CD4-positive, CD25-positive, alpha-beta regulatory T cell (primary cell): ENCODE data around the gene NECTIN4. TPM values are rescaled to one million over a fixed set of nuclear protein-coding genes. Genes with fewer than 3 reads are reported as not detected.
"Not testable (repeated sequence)": the region's sequence is repeated elsewhere in the genome, so short reads cannot be mapped to it uniquely, and the experiment has no call there.

Experiments
- ATAC-seq, 2 donors: fragments of 150-1000 bp; cut with Tn5 transposase; one replicate each; pipeline ENCODE4 v1.10.0; 2021; ENCODE audit warnings: low read depth in 2 of 2, moderate number of reproducible peaks in 2 of 2, moderate library complexity in 1 of 2
- DNase-seq, 3 donors: peaks; one replicate each; pipeline versions ENCODE4 v3.0.0 to v3.0.0-alpha.2; 2012 to 2022; ENCODE audit warnings: mixed read lengths in 1 of 3
- H3K27ac ChIP-seq: one replicate; pipeline ENCODE4 v1.7.0; 2013; ENCODE audit warnings: mild to moderate bottlenecking, low read length; ENCODE audit not compliant: insufficient read depth, poor library complexity, severe bottlenecking
- H3K27me3 ChIP-seq: one replicate; pipeline ENCODE4 v1.7.0; 2013; ENCODE audit warnings: low read length; ENCODE audit not compliant: control insufficient read depth, insufficient read depth
- H3K36me3 ChIP-seq: one replicate; pipeline ENCODE4 v1.7.0; 2013; ENCODE audit warnings: mild to moderate bottlenecking, low read length, moderate library complexity; ENCODE audit not compliant: control insufficient read depth, insufficient read depth
- H3K4me1 ChIP-seq: 2 replicates; pipeline ENCODE4 v1.7.0; 2013; ENCODE audit warnings: mild to moderate bottlenecking, low read length; ENCODE audit not compliant: insufficient read depth, control insufficient read depth, poor library complexity, severe bottlenecking
- H3K4me3 ChIP-seq: one replicate; pipeline ENCODE4 v1.7.0; 2013; ENCODE audit warnings: low read depth, mild to moderate bottlenecking, low read length, moderate library complexity
- H3K9me3 ChIP-seq, 2 experiments: 1 replicate in 1 of 2; 2 replicates in 1 of 2; pipeline ENCODE4 v1.7.0; 2013; ENCODE audit warnings: low read length in 2 of 2, mild to moderate bottlenecking in 1 of 2, moderate library complexity in 1 of 2; ENCODE audit not compliant: control insufficient read depth in 2 of 2
- H3K27ac Mint-ChIP-seq, 3 donors: one replicate each; pipeline ENCODE4 v1.8.0; 2020 to 2022; ENCODE audit warnings: mild to moderate bottlenecking in 3 of 3, mixed read lengths in 3 of 3, moderate library complexity in 2 of 3
- H3K27me3 Mint-ChIP-seq: one replicate; pipeline ENCODE4 v1.8.0; 2022; ENCODE audit warnings: mild to moderate bottlenecking, mixed read lengths
- H3K36me3 Mint-ChIP-seq: one replicate; pipeline ENCODE4 v1.8.0; 2020; ENCODE audit warnings: mixed read lengths
- H3K4me1 Mint-ChIP-seq, 4 donors: one replicate each; pipeline ENCODE4 v1.8.0; 2020 to 2022; ENCODE audit warnings: mixed read lengths in 4 of 4, mild to moderate bottlenecking in 1 of 4
- H3K4me3 Mint-ChIP-seq, 4 donors: one replicate each; pipeline ENCODE4 v1.8.0; 2020 to 2022; ENCODE audit warnings: mild to moderate bottlenecking in 4 of 4, mixed read lengths in 4 of 4, moderate library complexity in 3 of 4
- H3K9me3 Mint-ChIP-seq, 7 donors: one replicate each; pipeline ENCODE4 v1.8.0; 2020 to 2022; ENCODE audit warnings: mixed read lengths in 7 of 7, mild to moderate bottlenecking in 3 of 7, moderate library complexity in 2 of 7
- polyA plus RNA-seq, 4 donors: library from polyadenylated mRNA; unstranded; fragments of 300-500 nt; fragmentation: Illumina TruSeq; gene quantifications; one replicate each; pipeline ENCODE4 v1.2.3, GENCODE V29; 2021
- total RNA-seq: library from RNA; stranded (reverse); gene quantifications from one replicate; pipeline ENCODE4 v1.2.3, GENCODE V29; 2022

Gene NECTIN4
- total and polyA plus RNA-seq, 5 donors from 2014 or later = 0.05 TPM; not detected in 4

DNA sequence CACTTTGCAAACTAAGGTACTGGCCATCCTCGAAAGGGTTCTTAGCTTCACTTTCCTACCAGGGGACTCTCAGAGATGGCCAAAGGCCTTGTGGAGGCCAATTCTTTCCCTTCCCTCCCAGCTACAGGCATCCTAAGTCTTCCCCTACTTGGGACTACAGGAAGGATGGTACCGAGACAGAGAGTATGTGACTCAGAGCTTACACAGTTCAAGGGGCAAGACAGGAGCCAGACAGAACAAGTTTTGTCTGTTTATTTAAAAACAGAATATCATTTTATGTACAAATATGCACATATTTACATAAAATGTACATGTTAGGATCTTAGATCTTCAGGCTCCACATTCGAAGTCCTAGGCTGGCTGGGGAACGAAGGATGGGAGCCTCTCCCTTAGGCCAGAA lies 18.6 kb downstream of the NECTIN4 start:
- Histone ChIP-seq H3K36me3 (peaks cover 9% of the 10 kb centered on the region), H3K4me3 (no peak overlapping the region), H3K4me1 (peaks cover 57% of the 10 kb centered on the region), H3K9me3 (no peaks in the 10 kb centered on the region), H3K27ac (peak overlapping the region; percentile 89), H3K27me3 (no peaks in the 10 kb centered on the region)
- DNase-seq = no peak
- H3K27ac Mint-ChIP-seq = peak overlapping the region in 2 of 3 donors; percentile 95 to 97
- peaks cover 5 to 52% (median 26%) of the 10 kb centered on the region in 4 donors for H3K4me1 Mint-ChIP-seq
- H3K4me3 Mint-ChIP-seq = peak overlapping the region in 2 of 4 donors; percentile 54 to 98
- ATAC-seq = no peak
- H3K9me3 Mint-ChIP-seq = no peaks in the 10 kb centered on the region
- H3K36me3 Mint-ChIP-seq = peaks cover 13% of the 10 kb centered on the region
- no peaks in the 10 kb centered on the region for H3K27me3 Mint-ChIP-seq

DNA sequence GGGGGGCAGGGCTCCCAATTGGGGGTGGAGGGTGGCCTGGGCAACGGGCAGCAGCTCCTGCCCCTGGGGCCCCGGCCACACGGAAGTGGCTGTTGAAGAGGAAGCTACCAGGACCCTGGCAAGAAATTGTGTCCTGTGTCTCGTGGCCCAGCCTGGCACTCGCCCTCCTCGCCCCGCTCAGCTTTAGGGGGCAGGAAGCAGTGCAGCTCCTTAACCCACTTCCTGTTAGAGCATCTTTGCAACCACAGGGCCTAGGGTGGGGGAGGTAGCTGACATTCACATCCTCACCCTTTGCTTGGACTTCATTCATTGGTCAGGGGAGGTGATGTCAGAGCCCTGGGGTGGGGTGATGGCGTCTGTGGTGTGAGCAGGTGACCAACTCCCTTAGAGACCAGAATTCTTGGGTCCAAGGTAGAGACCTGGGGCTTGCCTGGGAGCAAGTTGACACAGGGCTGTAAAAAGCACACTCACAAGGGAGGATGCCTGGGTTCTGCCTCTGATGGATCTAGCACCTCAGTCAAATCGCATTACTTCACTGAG lies 19.6 kb downstream of the NECTIN4 start, which contains the start of gene ARHGAP30:
ARHGAP30 (minus strand) TSS at position 161 of the 540 bp plus-strand sequence. CDS start 267 bp downstream, outside the sequence.
- H3K4me1 ChIP-seq = peaks cover 64% of the 10 kb centered on the region

DNA sequence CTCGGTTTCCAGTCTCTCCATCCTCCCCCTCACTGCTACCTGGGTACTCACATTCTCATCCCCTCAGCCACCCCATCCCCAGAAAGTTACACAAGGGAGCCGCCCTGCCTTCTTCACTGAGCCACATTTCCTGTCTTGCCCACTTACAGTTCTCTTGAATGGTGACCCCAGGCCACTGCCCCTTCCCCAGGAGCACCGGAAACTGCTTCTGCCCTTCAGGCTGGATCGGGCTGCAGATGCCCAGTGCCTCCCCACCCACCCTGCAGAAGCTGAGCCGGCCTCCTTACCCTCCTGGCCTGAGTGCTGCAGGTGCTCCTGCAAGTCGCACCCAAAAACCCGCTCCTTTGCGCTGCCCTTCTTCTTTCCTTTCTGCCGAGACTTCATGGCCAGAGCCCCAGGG lies 20.1 kb downstream of the NECTIN4 start:
- ATAC-seq = no peak
- peak overlapping the region; percentile 89 for H3K27ac ChIP-seq
- H3K36me3 ChIP-seq = peaks cover 14% of the 10 kb centered on the region
- H3K4me1 ChIP-seq = peaks cover 70% of the 10 kb centered on the region
- no peaks in the 10 kb centered on the region for H3K27me3 ChIP-seq
- H3K9me3 ChIP-seq = no peaks in the 10 kb centered on the region
- no peaks in the 10 kb centered on the region for H3K27me3 Mint-ChIP-seq
- H3K4me1 Mint-ChIP-seq = peaks cover 10 to 64% (median 32%) of the 10 kb centered on the region in 4 donors
- peaks cover 18% of the 10 kb centered on the region for H3K36me3 Mint-ChIP-seq
- no peaks in the 10 kb centered on the region for H3K9me3 Mint-ChIP-seq
- peak overlapping the region; percentile 97 for H3K4me3 ChIP-seq
- peak overlapping the region; percentile 97 to 100 (median 99) for H3K27ac Mint-ChIP-seq
- peak overlapping the region; percentile 97 to 100 (median 98) for H3K4me3 Mint-ChIP-seq
- peak in 2 of 3 donors; percentile 25 to 59 for DNase-seq

More for the DNA sequence above, 19.6 kb downstream of the NECTIN4 start, which contains the start of gene ARHGAP30:
- H3K27ac ChIP-seq = peak within 1 kb of the TSS; percentile 89
- peak within 1 kb of the TSS; percentile 97 for H3K4me3 ChIP-seq
- peak within 1 kb of the TSS; percentile 97 to 100 (median 99) for H3K27ac Mint-ChIP-seq
- H3K9me3 Mint-ChIP-seq = no peaks in the 10 kb centered on the region
- peaks cover 13% of the 10 kb centered on the region for H3K36me3 Mint-ChIP-seq
- no peaks in the 10 kb centered on the region for H3K9me3 ChIP-seq
- H3K36me3 ChIP-seq = peaks cover 11% of the 10 kb centered on the region
- H3K27me3 Mint-ChIP-seq = no peaks in the 10 kb centered on the region
- no peaks in the 10 kb centered on the region for H3K27me3 ChIP-seq
- peaks cover 5 to 60% (median 27%) of the 10 kb centered on the region in 4 donors for H3K4me1 Mint-ChIP-seq
- ATAC-seq (peak; percentile 86 to 89), DNase-seq (peak; percentile 76 to 98 (median 90))
- H3K4me3 Mint-ChIP-seq = peak within 1 kb of the TSS; percentile 97 to 100 (median 98)

DNA sequence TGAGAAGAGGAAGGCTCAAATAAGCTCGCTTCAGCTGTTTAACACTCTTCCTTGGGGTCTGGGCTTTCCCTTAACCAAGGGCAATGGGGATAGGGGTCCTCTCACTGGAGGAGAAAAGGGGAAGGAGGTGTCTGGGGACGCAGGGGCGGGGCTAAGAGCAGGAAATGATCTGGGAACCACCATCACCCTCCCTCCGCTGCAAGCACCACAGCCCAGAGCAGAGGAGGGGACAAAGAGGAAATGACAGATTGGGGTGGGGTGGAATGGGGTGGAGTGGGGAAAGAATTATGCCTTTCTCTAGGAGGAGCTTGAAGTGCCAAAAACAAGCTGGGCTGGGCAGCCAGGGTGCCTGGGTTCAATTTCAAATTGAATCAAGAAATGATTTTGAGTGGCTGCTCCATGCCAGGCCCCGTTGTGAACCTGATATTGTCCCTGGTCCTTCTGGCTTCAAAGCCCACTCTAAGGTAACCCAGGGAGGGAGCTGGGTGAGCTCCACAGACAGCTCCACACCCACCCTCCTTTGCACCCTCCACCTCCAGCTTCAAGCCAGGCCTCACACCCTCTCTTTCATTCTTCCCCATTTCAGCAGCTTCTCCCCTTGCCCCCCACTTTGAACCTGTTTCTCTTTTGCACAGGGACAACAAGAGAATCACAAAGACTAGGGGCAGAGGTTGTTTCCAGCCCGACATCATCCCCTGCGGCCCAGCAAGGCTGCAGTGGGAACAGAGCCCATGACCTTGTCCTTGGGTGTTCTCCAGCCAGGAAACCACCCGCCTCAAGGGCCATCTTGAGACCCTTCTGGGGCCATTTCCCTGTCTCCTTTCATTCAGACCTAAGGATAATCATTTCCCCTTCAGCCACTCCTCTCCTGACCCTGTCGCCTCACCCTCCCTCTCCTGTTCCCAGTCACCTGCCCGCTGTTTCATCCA lies 20.8 kb downstream of the NECTIN4 start:
- ATAC-seq (peak; percentile 69), DNase-seq (peak; percentile 75 to 95 (median 82))
- H3K36me3 ChIP-seq = peaks cover 20% of the 10 kb centered on the region
- Mint-ChIP-seq H3K4me1 (peaks cover 16 to 71% (median 38%) of the 10 kb centered on the region in 4 donors), H3K36me3 (peaks cover 22% of the 10 kb centered on the region), H3K27me3 (no peaks in the 10 kb centered on the region), H3K4me3 (peak overlapping the region; percentile 97 to 100 (median 98)), H3K27ac (peak overlapping the region; percentile 97 to 100 (median 99)), H3K9me3 (no peaks in the 10 kb centered on the region)
- H3K4me3 ChIP-seq = peak overlapping the region; percentile 97
- peaks cover 76% of the 10 kb centered on the region for H3K4me1 ChIP-seq
- H3K27me3 ChIP-seq = no peaks in the 10 kb centered on the region
- peak overlapping the region; percentile 89 for H3K27ac ChIP-seq
- no peaks in the 10 kb centered on the region for H3K9me3 ChIP-seq

DNA sequence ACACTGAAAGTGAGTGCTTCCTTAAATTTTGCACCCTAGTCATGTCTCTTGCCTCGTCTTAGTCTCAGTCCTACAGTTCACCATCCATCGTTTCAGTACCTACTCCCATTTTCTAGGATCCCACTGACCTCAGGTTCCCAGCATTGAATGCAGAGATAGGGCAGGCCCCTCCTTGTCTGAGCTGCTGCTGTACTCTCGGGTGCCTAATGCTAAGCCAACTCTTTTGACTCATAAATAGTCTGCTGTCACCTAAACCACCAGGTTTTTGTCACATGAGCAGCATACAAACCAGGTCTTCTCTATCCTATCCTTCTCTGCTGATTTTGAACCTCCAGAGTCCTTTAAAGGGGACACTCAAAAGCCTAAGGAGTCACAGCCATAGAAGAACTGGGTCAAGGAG lies 22.7 kb downstream of the NECTIN4 start:
- no peak for DNase-seq
- H3K4me3 Mint-ChIP-seq = peak overlapping the region; percentile 97 to 100 (median 98)
- Histone ChIP-seq H3K4me1 (peaks cover 90% of the 10 kb centered on the region), H3K27me3 (no peaks in the 10 kb centered on the region), H3K4me3 (peak overlapping the region; percentile 86), H3K9me3 (no peaks in the 10 kb centered on the region), H3K27ac (peak overlapping the region; percentile 89), H3K36me3 (peaks cover 30% of the 10 kb centered on the region)
- peaks cover 35% of the 10 kb centered on the region for H3K36me3 Mint-ChIP-seq
- no peaks in the 10 kb centered on the region for H3K27me3 Mint-ChIP-seq
- H3K9me3 Mint-ChIP-seq = no peaks in the 10 kb centered on the region
- peaks cover 28 to 81% (median 47%) of the 10 kb centered on the region in 4 donors for H3K4me1 Mint-ChIP-seq
- ATAC-seq = no peak
- peak overlapping the region; percentile 93 to 99 (median 97) for H3K27ac Mint-ChIP-seq

DNA sequence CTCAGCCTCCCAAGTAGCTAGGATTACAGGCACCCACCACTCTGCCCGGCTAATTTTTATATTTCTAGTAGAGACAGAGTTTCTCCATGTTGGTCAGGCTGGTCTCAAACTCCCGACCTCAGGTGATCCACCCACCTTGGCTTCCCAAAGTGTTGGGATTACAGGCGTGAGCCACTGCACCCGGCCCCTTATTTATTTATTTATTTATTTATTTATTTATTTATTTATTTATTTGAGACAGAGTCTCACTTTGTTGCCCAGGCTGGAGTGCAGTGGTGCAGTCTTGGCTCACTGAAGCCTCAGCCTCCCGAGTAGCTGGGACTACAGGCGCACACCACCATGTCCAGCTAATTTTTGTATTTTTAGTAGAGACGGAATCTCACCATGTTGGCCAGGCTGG lies 23.7 kb downstream of the NECTIN4 start:
- H3K4me3 ChIP-seq = peak overlapping the region; percentile 86

DNA sequence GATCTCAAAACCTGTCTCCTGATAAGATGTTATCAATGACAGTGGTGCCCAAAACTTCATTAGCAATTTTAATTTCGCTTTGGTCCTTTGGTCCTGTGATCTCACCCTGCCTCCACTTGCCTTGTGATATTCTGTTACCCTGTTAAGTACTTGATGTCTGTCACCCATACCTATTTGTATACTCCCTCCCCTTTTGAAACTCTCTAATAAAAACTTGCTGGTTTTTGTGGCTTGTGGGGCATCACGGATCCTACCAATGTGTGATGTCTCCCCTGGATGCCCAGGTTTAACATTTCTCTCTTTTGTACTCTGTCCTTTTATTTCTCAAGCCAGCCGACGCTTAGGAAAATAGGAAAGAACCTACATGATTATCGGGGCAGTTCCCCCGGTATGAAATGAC lies 25.4 kb downstream of the NECTIN4 start:
- peaks cover 50% of the 10 kb centered on the region for H3K36me3 ChIP-seq
- DNase-seq, H3K9me3 Mint-ChIP-seq, H3K27me3 Mint-ChIP-seq, H3K27me3 ChIP-seq, H3K9me3 ChIP-seq, ATAC-seq: not testable (repeated sequence)
- peaks cover 28 to 87% (median 52%) of the 10 kb centered on the region in 4 donors for H3K4me1 Mint-ChIP-seq
- H3K27ac Mint-ChIP-seq = peak overlapping the region; percentile 85 to 90 (median 89)
- peaks cover 45% of the 10 kb centered on the region for H3K36me3 Mint-ChIP-seq
- peak overlapping the region; percentile 29 for H3K27ac ChIP-seq
- H3K4me3 Mint-ChIP-seq = peak overlapping the region; percentile 88 to 98 (median 96)
- H3K4me3 ChIP-seq = peak overlapping the region; percentile 78
- peaks cover 81% of the 10 kb centered on the region for H3K4me1 ChIP-seq

More for the DNA sequence above, 23.7 kb downstream of the NECTIN4 start:
- Histone ChIP-seq H3K4me1 (peaks cover 88% of the 10 kb centered on the region), H3K27ac (peak overlapping the region; percentile 29), H3K36me3 (peaks cover 35% of the 10 kb centered on the region)
- not testable (repeated sequence) for H3K9me3 ChIP-seq, ATAC-seq, H3K27me3 Mint-ChIP-seq, H3K27me3 ChIP-seq, DNase-seq, H3K9me3 Mint-ChIP-seq
- peaks cover 35% of the 10 kb centered on the region for H3K36me3 Mint-ChIP-seq
- H3K27ac Mint-ChIP-seq = peak overlapping the region in 2 of 3 donors; percentile 66 to 97
- peak overlapping the region; percentile 95 to 100 (median 98) for H3K4me3 Mint-ChIP-seq
- peaks cover 28 to 80% (median 46%) of the 10 kb centered on the region in 4 donors for H3K4me1 Mint-ChIP-seq
